Bronchial epithelial cell (primary cell): ENCODE data around the gene PSMA5. TPM values are rescaled to one million over a fixed set of nuclear protein-coding genes. Genes with fewer than 3 reads are reported as not detected.

Experiments
- DNase-seq: peaks from one replicate; pipeline ENCODE4 v3.0.0-alpha.2; 2010; ENCODE audit warnings: low read depth
- FAIRE-seq: peaks from 2 replicates; lab custom pipeline; 2011; peaks lifted over from hg19 to GRCh38; lab: Jason Lieb, UNC
- H3K27me3 ChIP-seq: 2 replicates; pipeline ENCODE4 v1.5.1; 2011; ENCODE audit warnings: low read length; ENCODE audit not compliant: control insufficient read depth, insufficient read depth
- H3K36me3 ChIP-seq: 2 replicates; pipeline ENCODE4 v1.5.1; 2011; ENCODE audit warnings: low read length; ENCODE audit not compliant: control insufficient read depth, insufficient read depth
- H3K4me3 ChIP-seq: 2 replicates; pipeline ENCODE4 v1.5.1; 2011; ENCODE audit warnings: mild to moderate bottlenecking, low read depth, low read length, control low read depth
- total RNA-seq: library from RNA; depleted of rRNA; stranded (reverse); fragments of >200 nt; gene quantifications from 2 replicates; pipeline ENCODE4 v1.2.1, GENCODE V29; 2014
- TF ChIP-seq, protein P1 (sequence below): IDR thresholded peaks from 2 replicates; pipeline ENCODE4 v1.5.1; 2011; ENCODE audit warnings: mild to moderate bottlenecking, moderate library complexity, low read length, control low read depth, inconsistent platforms; ENCODE audit not compliant: insufficient read depth, severe bottlenecking

Gene PSMA5
- total RNA-seq, 1 donor from 2014 or later: 42.9 TPM

DNA sequence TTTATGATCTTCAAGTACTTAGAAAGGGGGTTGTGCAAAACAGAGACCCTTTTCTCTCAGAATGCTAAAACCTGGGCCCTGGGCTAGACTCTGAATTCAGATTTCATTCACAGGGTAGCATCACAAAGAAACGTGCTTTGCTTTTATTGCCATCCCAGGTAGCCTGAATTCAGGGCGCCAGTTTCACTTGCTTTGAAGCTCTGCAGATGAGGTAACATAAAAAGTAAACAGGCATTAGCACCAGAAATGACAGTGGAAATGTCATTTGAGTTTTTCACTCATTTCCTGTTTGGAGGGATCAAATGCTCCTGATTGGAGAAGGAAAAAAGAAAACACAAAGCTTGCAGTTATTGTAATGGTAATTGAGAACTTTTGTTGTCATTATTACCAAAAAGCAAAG, 42.7 kb upstream of the PSMA5 start:
- H3K36me3 ChIP-seq: no peaks in the 10 kb centered on the region
- no peak for DNase-seq
- TF ChIP-seq, protein P1, sequence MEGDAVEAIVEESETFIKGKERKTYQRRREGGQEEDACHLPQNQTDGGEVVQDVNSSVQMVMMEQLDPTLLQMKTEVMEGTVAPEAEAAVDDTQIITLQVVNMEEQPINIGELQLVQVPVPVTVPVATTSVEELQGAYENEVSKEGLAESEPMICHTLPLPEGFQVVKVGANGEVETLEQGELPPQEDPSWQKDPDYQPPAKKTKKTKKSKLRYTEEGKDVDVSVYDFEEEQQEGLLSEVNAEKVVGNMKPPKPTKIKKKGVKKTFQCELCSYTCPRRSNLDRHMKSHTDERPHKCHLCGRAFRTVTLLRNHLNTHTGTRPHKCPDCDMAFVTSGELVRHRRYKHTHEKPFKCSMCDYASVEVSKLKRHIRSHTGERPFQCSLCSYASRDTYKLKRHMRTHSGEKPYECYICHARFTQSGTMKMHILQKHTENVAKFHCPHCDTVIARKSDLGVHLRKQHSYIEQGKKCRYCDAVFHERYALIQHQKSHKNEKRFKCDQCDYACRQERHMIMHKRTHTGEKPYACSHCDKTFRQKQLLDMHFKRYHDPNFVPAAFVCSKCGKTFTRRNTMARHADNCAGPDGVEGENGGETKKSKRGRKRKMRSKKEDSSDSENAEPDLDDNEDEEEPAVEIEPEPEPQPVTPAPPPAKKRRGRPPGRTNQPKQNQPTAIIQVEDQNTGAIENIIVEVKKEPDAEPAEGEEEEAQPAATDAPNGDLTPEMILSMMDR: no peak
- no peak overlapping the region for H3K4me3 ChIP-seq
- no peak for FAIRE-seq
- H3K27me3 ChIP-seq: peaks cover 40% of the 10 kb centered on the region

DNA sequence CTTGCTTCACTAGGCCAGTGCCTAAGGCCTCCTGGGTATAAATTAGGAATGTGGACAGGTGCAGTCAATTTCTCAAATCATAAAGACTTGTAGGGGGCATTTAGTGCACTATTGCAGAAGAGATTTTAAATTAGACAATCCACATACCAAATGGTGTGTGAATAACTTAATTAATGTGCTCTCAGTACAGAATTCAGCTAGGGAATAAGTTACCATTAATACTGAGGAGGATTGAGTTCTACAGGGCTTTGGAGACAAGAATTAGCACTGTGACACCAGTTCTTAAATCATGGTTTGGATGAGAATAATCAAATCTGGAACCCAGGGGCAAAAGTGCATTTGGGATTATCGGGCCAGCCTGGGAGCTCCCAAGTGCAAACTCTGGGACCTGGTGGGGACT, 41.8 kb upstream of the PSMA5 start:
- H3K4me3 ChIP-seq: no peak overlapping the region
- DNase-seq (no peak), FAIRE-seq (no peak)
- TF ChIP-seq, protein P1: no peak
- H3K27me3 ChIP-seq: peaks cover 39% of the 10 kb centered on the region
- H3K36me3 ChIP-seq: no peaks in the 10 kb centered on the region

DNA sequence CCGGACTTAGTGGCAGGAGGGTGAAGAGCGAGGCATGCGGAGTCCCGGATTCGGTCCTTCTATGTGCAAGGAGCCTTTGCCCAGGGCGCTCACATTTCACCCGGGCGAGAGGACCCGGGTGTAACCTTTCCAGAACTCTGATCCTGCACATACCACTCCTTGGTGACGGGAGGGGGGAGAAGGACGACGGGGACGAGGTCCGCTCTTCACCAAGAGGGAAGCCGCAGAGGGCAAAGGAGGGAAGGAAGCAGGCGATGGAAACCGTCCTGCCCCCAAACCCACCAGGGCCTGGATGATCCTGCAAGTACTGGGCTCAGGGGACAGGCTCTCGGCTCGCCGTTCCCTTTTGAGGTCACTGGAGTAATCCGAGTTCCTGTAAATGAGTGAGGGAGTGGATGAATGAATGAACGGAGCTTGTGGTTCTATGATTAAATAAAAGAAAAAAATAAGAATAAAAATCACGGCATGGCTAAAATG, 41.1 kb upstream of the PSMA5 start:
- TF ChIP-seq, protein P1: no peak
- H3K27me3 ChIP-seq: peaks cover 37% of the 10 kb centered on the region
- no peaks in the 10 kb centered on the region for H3K36me3 ChIP-seq
- DNase-seq: no peak
- H3K4me3 ChIP-seq: no peak overlapping the region
- no peak for FAIRE-seq

DNA sequence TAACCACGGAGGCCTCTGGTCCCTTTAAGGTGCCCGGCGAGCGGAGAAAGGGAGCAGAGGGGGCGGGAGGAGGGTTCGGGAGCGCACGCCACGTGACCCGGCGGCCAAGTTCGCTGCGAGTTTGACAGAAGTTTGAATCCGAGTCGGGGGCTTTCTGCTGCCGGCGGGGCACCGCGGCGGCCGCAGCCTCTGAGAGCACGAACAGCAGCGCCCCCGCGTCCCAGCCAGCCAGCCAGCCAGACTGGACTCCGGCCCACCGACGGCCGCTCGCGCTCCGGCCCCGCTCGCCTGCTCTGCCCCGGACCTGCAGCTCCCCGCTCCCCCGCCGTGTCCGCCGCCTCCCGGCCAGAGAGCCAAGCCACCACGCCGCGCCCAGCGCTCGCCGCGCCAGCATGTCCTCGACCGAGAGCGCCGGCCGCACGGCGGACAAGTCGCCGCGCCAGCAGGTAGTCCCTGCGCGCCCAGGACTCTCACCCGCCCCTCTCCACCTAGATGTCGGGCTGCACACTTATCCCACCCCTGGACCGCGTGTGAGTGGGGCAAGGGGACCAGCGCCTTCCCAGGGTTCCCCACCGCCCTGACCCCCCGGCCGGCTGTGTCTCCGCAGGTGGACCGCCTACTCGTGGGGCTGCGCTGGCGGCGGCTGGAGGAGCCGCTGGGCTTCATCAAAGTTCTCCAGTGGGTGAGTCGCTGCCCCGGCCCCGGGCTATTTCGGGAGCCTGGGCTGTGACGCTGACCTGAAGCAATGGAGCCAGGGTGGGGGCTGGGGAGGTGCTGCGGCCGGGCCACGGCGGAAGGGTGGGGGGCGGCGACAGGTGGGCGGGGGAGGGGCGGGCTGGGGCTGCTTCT, 40.4 kb upstream of the PSMA5 start, which contains the start of gene SYPL2:
SYPL2 (plus strand) TSS at position 95 of the 849 bp plus-strand sequence; CDS start at position 393, 298 bp downstream.
- TF ChIP-seq, protein P1: no peak
- DNase-seq: no peak
- Histone ChIP-seq H3K27me3 (peaks cover 37% of the 10 kb centered on the region), H3K36me3 (no peaks in the 10 kb centered on the region), H3K4me3 (peak within 1 kb of the TSS; percentile 29)
- FAIRE-seq: no peak

DNA sequence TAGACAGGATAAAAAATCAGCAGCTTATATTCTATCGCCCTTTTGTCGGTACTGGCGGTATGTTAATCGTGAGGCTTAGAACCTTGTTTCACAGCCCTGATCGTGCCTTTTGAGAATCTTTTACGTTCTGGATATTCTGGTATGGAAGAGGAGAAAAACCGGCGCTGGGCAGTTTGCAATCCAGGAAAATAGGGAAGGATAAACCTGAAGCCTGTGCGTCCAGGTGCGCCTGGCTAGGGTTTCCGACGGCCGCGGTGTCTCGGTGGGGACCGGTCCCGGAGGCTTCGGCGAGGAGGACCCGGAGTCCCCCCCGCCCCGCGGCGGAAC, 39.8 kb upstream of the PSMA5 start:
- no peaks in the 10 kb centered on the region for H3K36me3 ChIP-seq
- H3K27me3 ChIP-seq: peaks cover 37% of the 10 kb centered on the region
- peak overlapping the region; percentile 29 for H3K4me3 ChIP-seq
- TF ChIP-seq, protein P1: no peak
- DNase-seq (no peak), FAIRE-seq (no peak)

DNA sequence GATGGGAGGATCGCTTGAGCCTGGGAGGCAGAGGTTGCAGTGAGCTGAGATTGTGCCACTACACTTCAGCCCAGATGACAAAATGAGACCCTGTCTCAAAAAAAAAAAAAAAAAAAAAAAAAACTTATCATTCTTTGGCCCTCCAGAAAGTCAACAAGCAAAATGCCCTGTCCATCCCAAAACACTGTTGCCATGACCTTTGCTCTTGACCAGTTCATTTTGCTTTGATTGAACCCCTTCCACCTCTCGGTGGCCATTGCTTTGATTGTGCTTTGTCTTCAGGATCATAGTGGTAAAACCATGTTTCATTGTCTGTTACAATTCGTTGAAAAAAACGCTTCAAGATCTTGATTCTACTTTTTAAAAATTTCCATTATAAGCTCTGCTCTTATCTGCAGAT, 31.6 kb upstream of the PSMA5 start:
- TF ChIP-seq, protein P1: no peak
- FAIRE-seq (no peak), DNase-seq (no peak)
- H3K36me3 ChIP-seq: no peaks in the 10 kb centered on the region
- no peak overlapping the region for H3K4me3 ChIP-seq
- no peaks in the 10 kb centered on the region for H3K27me3 ChIP-seq
